ENCODE results near the gene TSPAN14. TPM values are rescaled to one million over a fixed set of nuclear protein-coding genes. Genes with fewer than 3 reads are reported as not detected.

The TSPAN14 gene
- total RNA-seq, 1 donor from 2014 or later = 161 TPM

- DNase-seq (ENCODE audit: low spot score in 2 of 2) = no peak
- Histone ChIP-seq H3K27me3 (no peaks in the 10 kb centered on the region), H3K36me3 (no peaks in the 10 kb centered on the region), H3K27ac (peak overlapping the region; percentile 52 to 75), H3K4me3 (no peak overlapping the region), H3K4me1 (peaks cover 11 to 49% of the 10 kb centered on the region in 2 donors), H3K9me3 (peaks cover 0 to 9% of the 10 kb centered on the region in 2 donors)
- TF ChIP-seq CTCF (IDR thresholded peaks at IDR 0.05) = no peak
- intact Hi-C loops (cut with DNase I) = no loop called here
Measured at GRCh38 chr10:80497187-80498077, 43.3 kb downstream of the TSPAN14 start.

- intact Hi-C loops (cut with DNase I) = no loop called here
- TF ChIP-seq CTCF (IDR thresholded peaks at IDR 0.05) = no peak
- peak in 1 of 2 donors; percentile 53 for DNase-seq (ENCODE audit: low spot score in 2 of 2)
- Histone ChIP-seq H3K4me3 (no peak overlapping the region), H3K36me3 (no peaks in the 10 kb centered on the region), H3K9me3 (peaks cover 0 to 9% of the 10 kb centered on the region in 2 donors), H3K4me1 (peaks cover 11 to 49% of the 10 kb centered on the region in 2 donors), H3K27me3 (no peaks in the 10 kb centered on the region), H3K27ac (peak overlapping the region; percentile 52 to 75)
Measured at GRCh38 chr10:80498078-80498832, 44.1 kb downstream of the TSPAN14 start.

GRCh38 chr10:80498833-80499741, 45.0 kb downstream of the TSPAN14 start:
- H3K4me3 ChIP-seq = no peak overlapping the region
- TF ChIP-seq CTCF (IDR thresholded peaks at IDR 0.05) = no peak

GRCh38 chr10:80500572-80501380, 46.7 kb downstream of the TSPAN14 start:
- peak in 1 of 2 donors; percentile 66 for DNase-seq (ENCODE audit: low spot score in 2 of 2)
- Histone ChIP-seq H3K9me3 (peaks cover 0 to 9% of the 10 kb centered on the region in 2 donors), H3K27me3 (no peaks in the 10 kb centered on the region), H3K36me3 (no peaks in the 10 kb centered on the region), H3K4me3 (no peak overlapping the region), H3K4me1 (peaks cover 8 to 41% of the 10 kb centered on the region in 2 donors), H3K27ac (peak overlapping the region; percentile 34 to 35)
- no peak for TF ChIP-seq CTCF (IDR thresholded peaks at IDR 0.05)
- intact Hi-C loops (cut with DNase I) = no loop called here

More at GRCh38 chr10:80498833-80499741, 45.0 kb downstream of the TSPAN14 start:
- Histone ChIP-seq H3K9me3 (peaks cover 0 to 9% of the 10 kb centered on the region in 2 donors), H3K4me1 (peaks cover 8 to 44% of the 10 kb centered on the region in 2 donors), H3K36me3 (no peaks in the 10 kb centered on the region), H3K27ac (peak overlapping the region; percentile 52 to 75), H3K27me3 (no peaks in the 10 kb centered on the region)
- intact Hi-C loops (cut with DNase I) = no loop called here
- peak; percentile 78 to 95 for DNase-seq (ENCODE audit: low spot score in 2 of 2)

Data from ascending aorta (tissue), 2 donors.